Kidney (tissue), 14 donors: ENCODE data around the gene LGALS9. TPM values are rescaled to one million over a fixed set of nuclear protein-coding genes. Genes with fewer than 3 reads are reported as not detected.
"Not testable (repeated sequence)": the region's sequence is repeated elsewhere in the genome, so short reads cannot be mapped to it uniquely, and the experiment has no call there.

Experiments
- DNase-seq, 5 donors: peaks; one replicate each; pipeline ENCODE4 v3.0.0-alpha.2; 2013 to 2020
- FAIRE-seq: peaks from 2 replicates; lab custom pipeline; 2012; peaks lifted over from hg19 to GRCh38; lab: Jason Lieb, UNC
- H3K27ac ChIP-seq, 2 donors: one replicate each; pipeline ENCODE4 v1.7.0; 2013; ENCODE audit warnings: low read depth in 2 of 2, low read length in 2 of 2, inconsistent platforms in 1 of 2
- H3K27me3 ChIP-seq: one replicate; pipeline ENCODE4 v1.7.1; 2013; ENCODE audit warnings: low read length, inconsistent platforms; ENCODE audit not compliant: control insufficient read depth, insufficient read depth
- H3K36me3 ChIP-seq, 3 donors: one replicate each; pipeline versions ENCODE4 v1.7.0 to v1.7.1; 2013; ENCODE audit warnings: low read length in 3 of 3, control low read depth in 1 of 3, inconsistent platforms in 1 of 3; ENCODE audit not compliant: insufficient read depth in 3 of 3, control insufficient read depth in 2 of 3
- H3K4me1 ChIP-seq, 3 donors: one replicate each; pipeline versions ENCODE4 v1.7.0 to v1.7.1; 2013; ENCODE audit warnings: low read length in 3 of 3, inconsistent platforms in 1 of 3, low read depth in 1 of 3; ENCODE audit not compliant: control insufficient read depth in 2 of 3, insufficient read depth in 2 of 3
- H3K4me3 ChIP-seq, 3 donors: one replicate each; pipeline versions ENCODE4 v1.7.0 to v1.8.1; 2013; ENCODE audit warnings: low read length in 3 of 3, control low read depth in 1 of 3, inconsistent platforms in 1 of 3
- H3K9ac ChIP-seq, 3 donors: one replicate each; pipeline versions ENCODE4 v1.7.0 to v1.7.1; 2013; ENCODE audit warnings: low read length in 3 of 3, control low read depth in 1 of 3, inconsistent platforms in 1 of 3
- H3K9me3 ChIP-seq, 3 donors: one replicate each; pipeline versions ENCODE4 v1.7.0 to v1.7.1; 2013; ENCODE audit warnings: low read length in 3 of 3, control low read depth in 1 of 3, inconsistent platforms in 1 of 3; ENCODE audit not compliant: control insufficient read depth in 2 of 3, insufficient read depth in 1 of 3
- CTCF ChIP-seq: IDR thresholded peaks from 3 replicates; pipeline ENCODE4 v1.5.1; 2012; ENCODE audit warnings: mild to moderate bottlenecking, moderate library complexity, borderline replicate concordance; ENCODE audit not compliant: insufficient read depth; ENCODE audit errors: extremely low read depth
- intact Hi-C: fragments of 100-400 bp; cut with DNase I; formaldehyde crosslinking; loops from one replicate; pipeline ENCODE4 v1.11.1; 2022
- polyA plus RNA-seq: library from polyadenylated mRNA; stranded (reverse); fragments of 350-450 nt; fragmentation: Illumina TruSeq; extraction: RNeasy Lipid Tissue Mini Kit (QIAGEN cat#74804); gene quantifications from one replicate; pipeline ENCODE4 v1.2.3, GENCODE V29; 2014; ENCODE audit warnings: low read depth, low replicate concordance; ENCODE audit not compliant: insufficient read depth
- total RNA-seq: library from RNA; stranded (reverse); fragmentation: NEBNext Ultra II Directional; extraction: Animal tissue kit (Norgen Biotek cat#: 25700); gene quantifications from one replicate; pipeline ENCODE4 v1.2.1, GENCODE V29; 2021
- donor health status: control.
- donor health status: control.
- donor health status: control.
- donor health status: control.
- donor health status: control.
- donor health status: DM: yes; HTN: yes; CAD: no.
- donor health status: Normal renal cell carcinoma (clear cell type).

LGALS9 gene
- total and polyA plus RNA-seq, 2 donors from 2014 or later, result 16.4 to 50.8 TPM

GRCh38 chr17:27647765-27648164 lies 16.8 kb downstream of the LGALS9 start:
- DNase-seq (peak in 1 of 5 donors; percentile 32), FAIRE-seq (no peak)
- no peaks in the 10 kb centered on the region for H3K4me1 ChIP-seq
- H3K27ac ChIP-seq, result no peak overlapping the region
- H3K27me3 ChIP-seq, result no peaks in the 10 kb centered on the region
- no peak for TF ChIP-seq CTCF
- no peaks in the 10 kb centered on the region for H3K9me3 ChIP-seq
- no peaks in the 10 kb centered on the region for H3K36me3 ChIP-seq
- intact Hi-C loops, result no loop called here
- H3K4me3 ChIP-seq, result no peak overlapping the region
- H3K9ac ChIP-seq, result no peak overlapping the region

DNA sequence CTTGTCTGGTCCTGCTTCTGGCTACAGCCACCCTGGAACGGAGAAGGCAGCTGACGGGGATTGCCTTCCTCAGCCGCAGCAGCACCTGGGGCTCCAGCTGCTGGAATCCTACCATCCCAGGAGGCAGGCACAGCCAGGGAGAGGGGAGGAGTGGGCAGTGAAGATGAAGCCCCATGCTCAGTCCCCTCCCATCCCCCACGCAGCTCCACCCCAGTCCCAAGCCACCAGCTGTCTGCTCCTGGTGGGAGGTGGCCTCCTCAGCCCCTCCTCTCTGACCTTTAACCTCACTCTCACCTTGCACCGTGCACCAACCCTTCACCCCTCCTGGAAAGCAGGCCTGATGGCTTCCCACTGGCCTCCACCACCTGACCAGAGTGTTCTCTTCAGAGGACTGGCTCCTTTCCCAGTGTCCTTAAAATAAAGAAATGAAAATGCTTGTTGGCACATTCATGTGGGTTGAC lies 18.2 kb downstream of the LGALS9 start:
- intact Hi-C loops, H3K27me3 ChIP-seq, H3K36me3 ChIP-seq, H3K4me3 ChIP-seq, H3K4me1 ChIP-seq, H3K9ac ChIP-seq, FAIRE-seq, H3K9me3 ChIP-seq, H3K27ac ChIP-seq: not testable (repeated sequence)
- peak in 1 of 5 donors; percentile 65 for DNase-seq

- Histone ChIP-seq H3K4me1 (no peaks in the 10 kb centered on the region), H3K27ac (no peak overlapping the region), H3K27me3 (no peaks in the 10 kb centered on the region), H3K36me3 (no peaks in the 10 kb centered on the region), H3K9ac (no peak overlapping the region), H3K9me3 (no peaks in the 10 kb centered on the region), H3K4me3 (no peak overlapping the region)
- DNase-seq (peak in 1 of 5 donors; percentile 64), FAIRE-seq (no peak)
- TF ChIP-seq CTCF, result no peak
- intact Hi-C loops, result no loop called here
Measured at GRCh38 chr17:27649929-27650328, 18.9 kb downstream of the LGALS9 start.

DNA sequence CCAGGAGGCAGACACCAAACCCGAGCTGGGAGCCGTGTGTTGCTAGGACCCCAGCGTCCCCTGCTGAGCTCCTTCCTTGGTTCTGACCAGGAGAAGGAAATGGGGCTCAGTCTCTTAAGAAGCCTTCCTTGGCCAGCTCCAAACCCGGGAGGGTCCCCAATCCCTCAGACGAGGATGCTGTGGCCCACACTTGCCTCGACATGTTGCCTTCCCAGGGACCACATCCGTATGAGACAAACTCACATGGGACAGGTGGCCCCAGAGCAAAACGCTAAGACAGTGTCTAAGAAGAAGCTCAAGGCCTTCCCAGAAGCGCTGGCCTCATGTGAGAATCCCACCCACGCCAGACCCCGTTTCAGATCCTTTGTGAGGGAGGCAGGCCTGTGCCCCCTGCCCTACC lies 19.8 kb downstream of the LGALS9 start:
- FAIRE-seq, result no peak
- no peak overlapping the region for H3K4me3 ChIP-seq
- no peaks in the 10 kb centered on the region for H3K9me3 ChIP-seq
- H3K36me3 ChIP-seq, result no peaks in the 10 kb centered on the region
- intact Hi-C loops, result no loop called here
- H3K9ac ChIP-seq, result no peak overlapping the region
- H3K27ac ChIP-seq, result no peak overlapping the region
- DNase-seq, result peak in 1 of 5 donors; percentile 53
- H3K4me1 ChIP-seq, result no peaks in the 10 kb centered on the region
- TF ChIP-seq CTCF, result no peak
- no peaks in the 10 kb centered on the region for H3K27me3 ChIP-seq
